ENCODE data around the gene DYNC2I2. TPM values are rescaled to one million over a fixed set of nuclear protein-coding genes. Genes with fewer than 3 reads are reported as not detected.

The DYNC2I2 gene
- total and polyA plus RNA-seq, 2 of the 4 experiments (the other 2 are of a cell fraction), result 33.7 to 37.1 TPM

- no peak for TF ChIP-seq MAFK (IDR thresholded peaks at IDR 0.05; ENCODE audit: low read depth, low read length)
- TF ChIP-seq MXI1 (IDR thresholded peaks at IDR 0.05; ENCODE audit: borderline replicate concordance, low read depth, low read length), result peak; percentile 67; the same call in 1 of the 2 replicates
- TF ChIP-seq SMC3 (IDR thresholded peaks at IDR 0.05; ENCODE audit: low read depth, low read length), result peak; percentile 92
Observed at GRCh38 chr9:128635266-128636023, 21.2 kb downstream of the DYNC2I2 start (continued).

- peaks cover 40% of the 10 kb centered on the region for H3K36me3 ChIP-seq (ENCODE audit: control insufficient read depth, insufficient read depth, low read length)
- H3K4me3 ChIP-seq (ENCODE audit: insufficient read depth, low read depth, low read length), result no peak overlapping the region
- no peak overlapping the region for H2BK15ac ChIP-seq (ENCODE audit: low read depth, low read length)
- H3K4me1 ChIP-seq (ENCODE audit: control insufficient read depth, insufficient read depth, low read length), result peaks cover 13% of the 10 kb centered on the region
- H3K14ac ChIP-seq (replicated peaks; ENCODE audit: low read depth, low read length), result peak overlapping the region; percentile 85; the same call in 1 of the 2 replicates
- H3K27me3 ChIP-seq (ENCODE audit: control insufficient read depth, insufficient read depth, low read length), result no peaks in the 10 kb centered on the region
- ChIA-PET CTCF (interaction anchor here (0.6 kb wide), 1 partner anchor 29 kb away, joined by 3 read pairs; no protein-coding TSS in a partner anchor), POLR2A (ENCODE audit: unreplicated experiment) (no interaction called here)
- no peaks in the 10 kb centered on the region for H3K9me3 ChIP-seq (ENCODE audit: control insufficient read depth, insufficient read depth, low read length)
- peak overlapping the region; percentile 91 for H3K4ac ChIP-seq (ENCODE audit: low read depth, low read length)
- peak overlapping the region; percentile 53 for H3K27ac ChIP-seq (ENCODE audit: insufficient read depth, low read length)
- 0 out of 2 replicates have a peak, but pooled peaks cover 5% of the 10 kb centered on the region for H3K9me1 ChIP-seq (ENCODE audit: insufficient read depth, low read length)
- TF ChIP-seq BHLHE40 (IDR thresholded peaks at IDR 0.05; ENCODE audit: low read depth, low read length) (no peak), CEBPB (IDR thresholded peaks at IDR 0.05; ENCODE audit: low read depth, low read length) (no peak), CHD1 (IDR thresholded peaks at IDR 0.05; ENCODE audit: low read depth, low read length) (no peak), RAD21 (IDR thresholded peaks at IDR 0.05; ENCODE audit: low read length) (no peak), MAZ (IDR thresholded peaks at IDR 0.05; ENCODE audit: borderline replicate concordance, low read depth, low read length) (no peak), ELK1 (IDR thresholded peaks at IDR 0.05; ENCODE audit: borderline replicate concordance, low read depth, low read length) (no peak), FOS (IDR thresholded peaks at IDR 0.05; ENCODE audit: low read depth, low read length) (no peak), NFE2L2 (IDR thresholded peaks at IDR 0.05; ENCODE audit: low read depth, low read length) (no peak)
- 93% methylated on average over 17 of the region's 26 CpGs; no CpG with 5 or more reads in 1 of the 2 experiments for WGBS, 2 experiments (ENCODE audit: extremely low coverage in 2 of 2, insufficient read length in 1 of 2)
- DNase-seq (no peak), ATAC-seq (ENCODE audit: low read depth) (no peak)
- H2BK20ac ChIP-seq (ENCODE audit: low read depth, low read length), result no peak overlapping the region
- in situ Hi-C loops (cut with MboI; ENCODE audit: low sequenced_read_pairs) (no loop called here), dilution Hi-C loops (cut with HindIII; ENCODE audit: low sequenced_read_pairs, unreplicated experiment) (no loop called here), intact Hi-C loops (cut with micrococcal nuclease) (loop anchor here (1.0 to 2.0 kb wide), 4 partner anchors 55 to 294 kb away; partner anchors contain the start of genes SET and ZDHHC12)
- H3K79me1 ChIP-seq (ENCODE audit: low read depth in 1 of 2, low read length in 2 of 2), result peaks cover 0 to 26% of the 10 kb centered on the region in 2 experiments; a peak in 2 of 4 replicates
- H3K23ac ChIP-seq (ENCODE audit: low read depth, low read length), result no peak overlapping the region
- peak overlapping the region; percentile 21 to 77; a peak in 3 of 4 replicates for H4K8ac ChIP-seq (ENCODE audit: low read depth in 2 of 2, low read length in 2 of 2)
- peak overlapping the region; percentile 86 for H4K91ac ChIP-seq (ENCODE audit: insufficient read depth, low read depth, low read length)
- 0 out of 2 replicates have a peak, but pooled peaks cover 3% of the 10 kb centered on the region for H4K20me1 ChIP-seq (ENCODE audit: insufficient read depth, low read length)
- H4K5ac ChIP-seq (ENCODE audit: low read depth, low read length), result peak overlapping the region; percentile 21; the same call in 1 of the 2 replicates
- no peak overlapping the region for H3K18ac ChIP-seq (ENCODE audit: low read depth, low read length)
- H3K9ac ChIP-seq (ENCODE audit: low read depth, low read length), result peak overlapping the region; percentile 30
- H3K4me2 ChIP-seq (ENCODE audit: low read depth, low read length), result no peak overlapping the region
- H2AK5ac ChIP-seq (ENCODE audit: low read depth, low read length), result peak overlapping the region; percentile 99
- H2BK5ac ChIP-seq (ENCODE audit: low read depth, low read length, poor library complexity, severe bottlenecking), result peak overlapping the region; percentile 80
- peak overlapping the region; percentile 94 for H2AFZ ChIP-seq (replicated peaks; ENCODE audit: low read length, poor library complexity)
- no TSS peak for BruUV-seq (replicated peaks)
- no peak overlapping the region; the same call in 1 of the 2 replicates for H3K56ac ChIP-seq (ENCODE audit: extremely low read depth, insufficient read depth, low read length)
- H2BK120ac ChIP-seq (ENCODE audit: low read depth, low read length), result peak overlapping the region; percentile 39
- H2AK9ac ChIP-seq (replicated peaks; ENCODE audit: low read depth, low read length, poor library complexity), result peak overlapping the region; percentile 100
Observed at GRCh38 chr9:128634651-128635262, 21.9 kb downstream of the DYNC2I2 start.
